ENCODE results near the gene GIMAP7.

GIMAP7 gene

GRCh38 chr7:150514748-150515222 lies at the start of gene GIMAP7:
Gene GIMAP7, plus strand, starts transcription at chr7:150514872. Its CDS starts 5,103 bp downstream, at chr7:150519975.
- H3K4me3 ChIP-seq (ENCODE audit: low read depth, low read length) = no peak within 1 kb of the TSS
- TF ChIP-seq, protein P1, sequence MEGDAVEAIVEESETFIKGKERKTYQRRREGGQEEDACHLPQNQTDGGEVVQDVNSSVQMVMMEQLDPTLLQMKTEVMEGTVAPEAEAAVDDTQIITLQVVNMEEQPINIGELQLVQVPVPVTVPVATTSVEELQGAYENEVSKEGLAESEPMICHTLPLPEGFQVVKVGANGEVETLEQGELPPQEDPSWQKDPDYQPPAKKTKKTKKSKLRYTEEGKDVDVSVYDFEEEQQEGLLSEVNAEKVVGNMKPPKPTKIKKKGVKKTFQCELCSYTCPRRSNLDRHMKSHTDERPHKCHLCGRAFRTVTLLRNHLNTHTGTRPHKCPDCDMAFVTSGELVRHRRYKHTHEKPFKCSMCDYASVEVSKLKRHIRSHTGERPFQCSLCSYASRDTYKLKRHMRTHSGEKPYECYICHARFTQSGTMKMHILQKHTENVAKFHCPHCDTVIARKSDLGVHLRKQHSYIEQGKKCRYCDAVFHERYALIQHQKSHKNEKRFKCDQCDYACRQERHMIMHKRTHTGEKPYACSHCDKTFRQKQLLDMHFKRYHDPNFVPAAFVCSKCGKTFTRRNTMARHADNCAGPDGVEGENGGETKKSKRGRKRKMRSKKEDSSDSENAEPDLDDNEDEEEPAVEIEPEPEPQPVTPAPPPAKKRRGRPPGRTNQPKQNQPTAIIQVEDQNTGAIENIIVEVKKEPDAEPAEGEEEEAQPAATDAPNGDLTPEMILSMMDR (IDR thresholded peaks at IDR 0.05; ENCODE audit: control insufficient read depth, extremely low read depth, insufficient read depth) = no peak
- DNase-seq (ENCODE audit: low read depth) = no peak

GRCh38 chr7:150464962-150465361 lies 49.7 kb upstream of the GIMAP7 start:
- H3K4me3 ChIP-seq (ENCODE audit: low read depth, low read length) = no peak overlapping the region
- TF ChIP-seq, protein P1 (IDR thresholded peaks at IDR 0.05; ENCODE audit: control insufficient read depth, extremely low read depth, insufficient read depth) = no peak
- DNase-seq (ENCODE audit: low read depth) = no peak

- H3K4me3 ChIP-seq (ENCODE audit: low read depth, low read length) = no peak overlapping the region
- no peak for DNase-seq (ENCODE audit: low read depth)
- TF ChIP-seq, protein P1 (IDR thresholded peaks at IDR 0.05; ENCODE audit: control insufficient read depth, extremely low read depth, insufficient read depth) = no peak
Measured at GRCh38 chr7:150465414-150465813, 49.3 kb upstream of the GIMAP7 start.

DNA sequence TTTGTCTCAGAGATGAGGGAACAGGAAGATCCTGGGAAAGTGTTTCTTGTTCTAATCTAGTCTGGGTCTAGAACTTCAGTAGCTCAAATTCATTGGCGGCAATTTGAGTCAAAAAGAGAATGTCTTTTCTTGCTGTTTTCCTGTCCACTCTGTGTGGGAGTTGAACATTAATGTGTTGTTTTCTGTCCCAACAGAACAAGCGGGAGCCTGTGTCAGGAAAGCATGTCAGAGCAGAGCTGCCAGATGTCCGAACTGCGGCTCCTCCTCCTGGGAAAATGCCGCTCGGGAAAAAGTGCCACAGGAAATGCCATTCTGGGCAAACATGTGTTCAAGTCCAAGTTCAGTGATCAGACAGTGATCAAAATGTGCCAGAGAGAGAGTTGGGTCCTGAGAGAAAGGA lies 48.2 kb upstream of the GIMAP7 start:
- TF ChIP-seq, protein P1 (IDR thresholded peaks at IDR 0.05; ENCODE audit: control insufficient read depth, extremely low read depth, insufficient read depth) = no peak
- no peak overlapping the region for H3K4me3 ChIP-seq (ENCODE audit: low read depth, low read length)
- DNase-seq (ENCODE audit: low read depth) = no peak

DNA sequence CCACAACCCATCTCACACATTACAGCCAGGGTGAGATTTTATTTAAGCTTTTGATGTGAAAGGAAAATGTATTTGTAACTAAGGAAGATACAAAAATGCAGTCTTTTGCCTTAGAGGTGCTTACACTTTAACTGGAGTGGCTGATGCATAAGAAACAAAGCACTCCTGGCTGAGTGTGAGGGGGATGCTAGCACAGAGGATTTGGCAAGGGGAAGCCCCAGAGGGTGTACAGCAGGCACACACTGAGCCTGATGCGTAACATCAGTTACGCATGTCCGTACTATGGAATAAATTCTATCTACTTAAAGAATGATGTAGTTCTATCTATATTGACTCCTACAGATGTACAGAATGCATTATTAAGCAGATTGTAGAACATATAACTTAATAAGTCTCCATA lies 46.4 kb upstream of the GIMAP7 start:
- H3K4me3 ChIP-seq (ENCODE audit: low read depth, low read length) = no peak overlapping the region
- TF ChIP-seq, protein P1 (IDR thresholded peaks at IDR 0.05; ENCODE audit: control insufficient read depth, extremely low read depth, insufficient read depth) = no peak
- DNase-seq (ENCODE audit: low read depth) = no peak

- DNase-seq (ENCODE audit: low read depth) = no peak
- H3K4me3 ChIP-seq (ENCODE audit: low read depth, low read length) = no peak overlapping the region
- TF ChIP-seq, protein P1 (IDR thresholded peaks at IDR 0.05; ENCODE audit: control insufficient read depth, extremely low read depth, insufficient read depth) = no peak
Measured at GRCh38 chr7:150471886-150472285, 42.8 kb upstream of the GIMAP7 start.

- DNase-seq (ENCODE audit: low read depth) = no peak
- TF ChIP-seq, protein P1 (IDR thresholded peaks at IDR 0.05; ENCODE audit: control insufficient read depth, extremely low read depth, insufficient read depth) = no peak
- H3K4me3 ChIP-seq (ENCODE audit: low read depth, low read length) = no peak overlapping the region
Measured at GRCh38 chr7:150473902-150474301, 40.8 kb upstream of the GIMAP7 start.
